PC-3 (cell line): ENCODE data around the gene LRSAM1.

Experiments
- CTCF ChIP-seq: fragments of 300-600 bp; sonication (generic); conservative IDR thresholded peaks from 2 replicates; pipeline ENCODE4 v1.5.1; 2017; ENCODE audit warnings: antibody characterized with exemption, low read depth, mild to moderate bottlenecking, low read length
- EZH2 ChIP-seq: fragments of 300-600 bp; sonication (generic); IDR thresholded peaks from one replicate; pipeline ENCODE4 v1.6.1; 2017; ENCODE audit warnings: antibody characterized with exemption, mild to moderate bottlenecking, low read length; ENCODE audit not compliant: unreplicated experiment
- EZH2phosphoT487 ChIP-seq: fragments of 300-600 bp; sonication (generic); IDR thresholded peaks from 2 replicates; pipeline ENCODE4 v1.6.1; 2018; ENCODE audit warnings: mild to moderate bottlenecking, antibody characterized with exemption, low read length, borderline replicate concordance

- TF ChIP-seq CTCF (no peak), EZH2 (no peak), EZH2phosphoT487 (no peak)
These were observed 23.0 kb upstream of the LRSAM1 start for GRCh38 chr9:127428348-127428747.
